HCEC 1CT (cell line): Measurements from ENCODE around the gene KSR2.
"Not testable (repeated sequence)": the region's sequence is repeated elsewhere in the genome, so short reads cannot be mapped to it uniquely, and the experiment has no call there.

Source experiments
- DNase-seq: peaks from one replicate; pipeline ENCODE4 v3.0.0-alpha.2; 2017

The KSR2 gene

GRCh38 chr12:117684471-117684870 is 284.3 kb downstream of the KSR2 start:
- no peak for DNase-seq

DNA sequence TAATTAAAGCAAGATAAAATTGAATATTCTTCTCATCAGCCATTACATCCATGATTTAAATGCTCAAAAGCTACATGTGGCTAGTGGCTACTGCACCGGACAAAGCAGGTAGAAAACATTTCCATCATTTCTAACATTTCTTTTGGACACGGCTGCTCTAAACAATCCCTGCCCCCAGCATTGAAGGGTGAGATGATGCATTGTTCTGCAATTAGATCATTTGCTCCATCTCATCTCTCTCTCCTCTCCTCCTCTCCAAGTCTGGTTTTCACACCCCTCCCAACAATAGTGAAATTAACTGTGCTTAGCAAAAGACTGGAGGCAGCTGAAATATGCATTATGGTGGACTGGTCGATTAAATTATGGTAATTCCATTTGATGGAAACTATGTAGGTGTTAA is 288.5 kb downstream of the KSR2 start:
- no peak for DNase-seq

GRCh38 chr12:117679776-117680175 is 289.0 kb downstream of the KSR2 start:
- DNase-seq: no peak

DNA sequence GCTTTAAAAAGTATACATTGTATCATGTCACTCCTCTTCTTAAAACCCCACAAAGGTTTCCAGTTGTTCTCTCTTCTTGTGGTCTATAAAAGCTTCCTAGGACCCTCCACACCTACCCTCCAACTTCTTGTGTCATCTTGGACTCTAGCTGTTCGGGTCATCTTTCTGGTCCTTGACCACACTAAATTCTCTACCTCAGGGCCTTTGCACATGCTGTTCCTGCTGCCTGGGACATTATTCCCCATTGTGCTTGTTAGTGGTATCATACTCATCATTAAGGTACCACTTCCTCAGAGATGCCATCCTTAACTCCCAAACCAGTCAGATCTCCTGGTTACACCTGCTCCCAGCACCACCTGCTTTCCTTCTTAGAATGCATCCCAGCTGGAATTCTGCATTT is 294.0 kb downstream of the KSR2 start:
- DNase-seq: no peak

DNA sequence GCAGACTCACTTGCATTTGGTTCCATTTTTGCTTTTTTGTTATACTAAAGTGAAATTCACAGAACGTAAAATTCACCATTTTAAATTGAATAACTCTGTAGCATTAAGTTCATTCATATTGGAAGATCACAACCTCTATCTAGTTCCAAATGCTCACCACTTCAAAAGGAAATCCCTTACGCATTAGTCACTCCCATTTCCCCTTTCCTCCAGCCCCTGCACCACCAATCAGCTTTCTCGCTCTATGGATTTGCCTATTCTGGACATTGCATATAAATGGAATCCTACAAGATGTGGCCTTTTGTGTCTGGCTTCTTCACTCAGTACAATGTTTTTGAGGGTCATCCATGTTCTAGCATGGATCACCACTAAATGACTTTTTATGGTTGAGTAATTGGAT is 294.5 kb downstream of the KSR2 start:
- DNase-seq: no peak

DNA sequence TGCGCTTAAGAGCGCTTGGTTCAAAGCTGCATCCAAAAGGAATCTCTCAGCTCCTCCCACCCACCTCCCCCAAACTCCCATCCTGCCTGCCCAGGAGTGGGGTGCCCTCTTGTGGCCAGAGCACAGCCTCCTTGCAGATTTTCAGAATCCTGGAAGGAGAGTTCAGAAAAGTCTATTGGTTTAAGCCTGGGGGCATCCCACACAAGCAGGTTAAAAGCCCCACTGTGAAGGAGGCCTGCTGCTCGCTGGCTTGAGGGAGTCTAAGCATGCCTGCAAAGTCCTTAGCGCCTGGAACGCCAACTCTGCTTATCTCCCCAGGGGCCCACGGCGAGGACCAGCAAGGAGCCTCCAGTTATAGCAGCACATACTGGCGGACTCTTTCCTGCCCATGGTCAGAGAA is 297.1 kb downstream of the KSR2 start:
- DNase-seq: no peak

GRCh38 chr12:117664169-117664568 is 304.6 kb downstream of the KSR2 start:
- DNase-seq: no peak

GRCh38 chr12:117662620-117663395 is 306.0 kb downstream of the KSR2 start:
- no peak for DNase-seq

GRCh38 chr12:117662220-117662619 is 306.6 kb downstream of the KSR2 start:
- DNase-seq: no peak

DNA sequence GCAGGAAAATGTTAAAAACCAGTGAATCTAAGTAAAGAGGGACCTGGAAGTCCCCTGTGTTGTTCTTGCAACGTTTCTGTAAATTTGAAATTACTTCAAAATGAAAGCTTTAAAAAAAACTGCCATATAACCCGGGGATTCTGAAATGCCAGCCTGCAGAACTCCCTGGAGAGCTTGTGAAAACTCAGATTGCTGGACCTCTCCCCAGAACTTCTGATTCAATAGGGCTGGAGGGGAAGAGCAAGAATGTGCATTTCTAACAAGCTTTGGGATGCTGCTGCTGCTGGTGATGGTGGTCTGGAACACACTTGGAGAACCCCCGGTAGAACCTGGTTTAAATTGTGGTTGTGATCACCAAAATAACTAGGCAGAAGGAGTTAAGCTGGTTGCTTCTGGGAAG is 307.3 kb downstream of the KSR2 start:
- no peak for DNase-seq

GRCh38 chr12:117660896-117661295 is 307.9 kb downstream of the KSR2 start:
- no peak for DNase-seq

DNA sequence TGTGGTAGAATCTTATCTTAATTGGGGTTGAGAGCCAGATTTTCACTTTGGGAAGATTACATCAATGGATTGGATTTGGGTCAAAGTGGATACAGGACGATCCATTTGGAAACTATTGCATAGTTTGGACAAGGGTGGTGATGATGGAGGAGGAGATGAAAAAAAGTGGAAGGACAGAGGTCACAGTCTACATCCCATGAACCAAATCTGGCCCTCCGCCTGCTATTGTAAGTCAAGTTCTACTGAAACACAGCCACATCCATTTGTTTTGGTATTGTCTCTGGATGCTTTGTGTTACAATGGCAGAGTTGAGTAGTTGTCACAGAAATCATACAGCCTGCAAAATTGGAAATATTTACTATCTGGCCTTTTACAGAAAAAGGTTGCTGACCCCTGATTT is 310.6 kb downstream of the KSR2 start:
- DNase-seq: no peak

- no peak for DNase-seq
These were observed 319.0 kb downstream of the KSR2 start for GRCh38 chr12:117649796-117650195.

DNA sequence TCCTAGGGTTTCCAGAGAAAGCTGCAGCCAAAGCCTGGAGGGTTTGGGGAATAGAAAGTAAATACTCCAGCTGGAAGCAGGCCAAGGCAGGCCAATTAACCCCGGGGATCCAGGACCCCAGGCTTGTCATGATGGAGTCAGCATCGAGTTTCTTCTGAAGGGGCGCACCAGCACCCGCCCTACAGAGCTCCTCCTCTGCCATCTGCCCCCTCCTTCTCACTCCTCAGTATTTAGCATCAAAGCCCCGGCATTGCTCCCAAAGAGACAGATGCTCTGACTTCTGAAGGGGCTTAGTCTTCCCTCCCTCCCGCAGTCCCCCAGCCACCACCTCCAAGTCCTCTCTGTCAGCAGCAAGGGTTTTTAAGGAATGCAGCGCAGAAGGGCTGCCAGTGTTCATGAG is 322.3 kb downstream of the KSR2 start:
- no peak for DNase-seq

DNA sequence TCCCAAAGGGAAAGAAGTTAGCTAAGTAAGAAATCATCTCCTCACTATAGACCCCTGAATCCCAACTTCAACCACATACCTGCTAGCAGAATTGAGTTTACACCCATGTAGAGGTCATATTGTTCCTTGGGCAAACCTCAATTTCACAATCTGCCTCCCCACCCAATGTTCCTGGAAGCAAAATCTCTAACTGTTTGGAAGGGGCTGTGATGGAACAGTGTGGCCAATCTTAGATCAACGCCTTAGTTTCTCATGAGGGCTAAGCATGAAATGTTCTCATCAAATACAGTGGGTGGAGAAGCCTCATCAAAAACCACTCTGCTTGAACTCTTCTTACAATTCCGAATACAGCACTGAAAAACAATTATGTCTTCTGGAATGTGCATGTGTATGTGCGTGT is 323.3 kb downstream of the KSR2 start:
- no peak for DNase-seq

DNA sequence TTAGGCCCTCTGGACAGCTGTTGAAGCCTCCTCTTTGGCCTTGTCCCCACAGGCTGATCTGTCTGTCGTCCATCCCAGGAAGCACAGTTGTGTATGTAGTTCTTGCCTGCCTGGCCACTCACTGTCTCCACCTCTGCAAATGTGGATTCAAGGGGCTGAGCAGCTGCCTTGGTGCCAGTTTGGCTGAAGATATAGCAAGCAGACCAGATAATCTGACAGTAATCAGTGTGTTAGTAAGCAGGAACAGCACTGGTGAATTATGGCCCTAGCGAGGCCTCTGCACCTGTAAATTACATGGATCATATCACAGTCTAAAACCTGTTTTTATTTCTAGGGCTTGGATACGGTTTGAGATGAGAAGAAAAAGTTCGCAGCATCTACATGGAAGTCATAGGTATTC is 324.8 kb downstream of the KSR2 start:
- no peak for DNase-seq

DNA sequence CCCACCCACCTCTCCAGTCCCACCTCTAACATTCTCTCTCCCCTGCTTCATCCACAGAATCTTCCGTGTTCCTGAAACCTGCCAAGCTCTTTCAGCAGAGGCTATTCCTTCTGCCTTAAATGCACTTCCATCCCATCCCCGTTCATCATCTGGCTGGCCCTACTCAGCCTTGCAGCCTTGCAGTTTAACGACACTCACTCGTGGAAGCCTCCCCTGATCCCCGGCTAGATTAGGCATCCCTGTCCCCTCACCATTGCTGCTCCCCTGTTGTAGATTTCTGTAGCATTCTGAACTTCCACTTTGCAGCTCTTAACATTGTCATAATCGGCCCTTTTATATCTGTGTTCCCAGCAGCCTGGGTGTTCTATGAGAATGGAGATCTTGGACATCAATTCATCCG is 326.9 kb downstream of the KSR2 start:
- no peak for DNase-seq

- no peak for DNase-seq
These were observed 328.3 kb downstream of the KSR2 start for GRCh38 chr12:117640511-117640910.

DNA sequence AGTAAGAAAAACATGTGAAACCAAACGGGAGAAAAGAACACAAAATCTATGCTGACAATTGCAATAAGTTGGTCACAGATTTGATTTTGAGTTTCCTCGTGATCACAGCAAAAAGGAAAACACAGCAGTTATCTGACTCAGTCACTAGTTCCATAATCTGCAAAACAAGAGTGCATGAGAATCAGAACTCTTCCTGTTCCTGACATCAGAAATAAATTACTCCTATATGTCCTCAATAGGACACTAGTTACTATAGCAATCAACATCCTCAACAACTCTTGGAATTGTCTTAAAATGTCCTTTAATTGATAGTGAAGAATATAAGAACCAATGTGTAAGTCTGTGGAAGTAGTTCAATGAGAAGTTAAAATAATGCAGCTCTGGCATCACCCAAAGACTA is 339.3 kb downstream of the KSR2 start:
- no peak for DNase-seq

DNA sequence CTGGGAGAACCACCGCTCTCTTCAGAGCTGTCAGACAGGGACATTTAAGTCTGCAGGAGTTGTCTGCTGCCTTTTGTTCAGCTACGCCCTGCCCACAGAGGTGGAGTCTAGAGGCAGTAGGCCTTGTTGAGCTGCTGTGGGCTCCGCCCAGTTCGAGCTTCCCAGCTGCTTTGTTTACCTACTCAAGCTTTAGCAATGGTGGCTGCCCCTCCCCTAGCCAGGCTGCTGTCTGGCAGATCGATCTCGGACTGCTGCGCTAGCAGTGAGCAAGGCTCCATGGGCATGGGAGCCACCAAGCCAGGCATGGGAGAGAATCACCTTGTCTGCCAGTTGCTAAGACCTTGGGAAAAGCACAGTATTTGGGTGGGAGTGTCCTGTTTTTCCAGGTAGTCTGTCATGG is 340.1 kb downstream of the KSR2 start:
- DNase-seq: not testable (repeated sequence)

- DNase-seq: no peak
These were observed 346.0 kb downstream of the KSR2 start for GRCh38 chr12:117622741-117623140.

GRCh38 chr12:117622087-117622486 is 346.7 kb downstream of the KSR2 start:
- no peak for DNase-seq

DNA sequence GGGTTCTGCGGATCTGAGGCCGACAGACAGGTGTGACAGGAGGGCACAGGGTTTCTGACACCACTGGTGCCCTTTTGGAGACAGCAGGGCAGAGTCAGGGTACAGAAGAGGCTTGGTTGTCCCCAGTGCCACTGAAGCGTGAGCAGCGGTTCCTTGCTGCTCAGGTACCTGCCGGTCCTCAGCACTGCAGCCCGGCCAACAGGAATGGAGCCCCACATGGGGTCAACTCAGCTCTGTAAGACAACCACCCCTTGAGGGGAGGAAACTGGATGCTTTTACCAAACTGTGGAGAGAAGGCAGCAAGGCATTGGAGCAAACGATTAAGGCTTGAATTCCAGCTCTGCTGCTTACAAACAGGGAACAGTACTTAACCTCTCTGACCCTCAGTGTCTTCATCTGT is 361.0 kb downstream of the KSR2 start:
- DNase-seq: no peak

DNA sequence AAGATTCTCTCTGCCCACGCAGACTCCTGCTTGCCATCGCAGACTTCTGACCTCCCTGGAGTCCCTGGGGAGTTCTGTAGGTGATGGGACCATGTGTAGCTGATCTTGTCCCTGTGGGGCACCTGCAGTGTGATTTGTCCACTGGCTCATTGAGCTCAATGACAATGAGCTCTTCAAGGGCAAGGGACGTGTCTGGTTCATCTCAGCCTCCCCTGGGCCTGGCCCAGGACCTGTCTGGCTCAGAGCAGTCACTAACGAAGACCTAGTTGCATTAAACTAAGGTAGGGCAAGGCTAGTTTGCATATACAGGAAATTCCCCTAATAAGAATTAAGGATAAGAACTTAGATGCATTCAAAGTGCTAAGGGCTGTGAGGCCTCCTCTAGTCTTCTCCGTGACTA is 361.8 kb downstream of the KSR2 start:
- no peak for DNase-seq

- DNase-seq: no peak
These were observed 362.8 kb downstream of the KSR2 start for GRCh38 chr12:117606024-117606423.
